Stimulated activated naive CD8-positive, alpha-beta T cell treated with anti-CD3 and anti-CD28 coated beads, Interleukin-15, Interleukin-2, amounts not matched to agents 100 U/mL and 50 U/mL, for 24 hours (primary cell): ENCODE measurements around the gene TMEM33.

ENCODE experiments used
- ATAC-seq: fragments of 150-1000 bp; cut with Tn5 transposase; one replicate; pipeline ENCODE4 v1.10.0; 2021
- DNase-seq: peaks from one replicate; pipeline ENCODE4 v3.0.0; 2021

The TMEM33 gene

DNA sequence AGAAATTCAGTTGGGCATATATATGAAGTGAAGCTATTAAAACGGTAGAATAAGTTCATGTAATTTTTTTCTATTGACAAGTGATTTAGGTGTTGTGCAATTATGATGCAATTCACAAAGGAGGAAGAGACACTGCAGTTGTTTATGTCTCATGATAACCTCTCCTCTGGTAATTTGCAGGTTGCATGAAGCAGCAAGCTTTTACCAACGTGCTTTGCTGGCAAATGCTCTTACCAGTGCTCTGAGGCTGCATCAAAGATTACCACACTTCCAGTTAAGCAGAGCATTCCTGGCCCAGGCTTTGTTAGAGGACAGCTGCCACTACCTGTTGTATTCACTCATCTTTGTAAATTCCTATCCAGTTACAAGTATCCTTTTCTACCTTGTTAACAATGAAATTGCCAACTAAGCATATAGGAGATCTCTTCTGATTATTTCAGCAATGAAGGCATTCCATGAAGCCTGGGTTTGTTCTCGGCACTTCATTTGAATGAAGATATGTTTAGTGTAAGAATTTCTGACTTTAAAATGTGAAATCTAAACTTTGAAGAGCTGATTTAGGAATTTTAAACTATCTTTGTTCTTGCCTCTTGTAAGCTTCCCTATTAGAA lies 3.9 kb downstream of the TMEM33 start:
- ATAC-seq (no peak), DNase-seq (no peak)

DNA sequence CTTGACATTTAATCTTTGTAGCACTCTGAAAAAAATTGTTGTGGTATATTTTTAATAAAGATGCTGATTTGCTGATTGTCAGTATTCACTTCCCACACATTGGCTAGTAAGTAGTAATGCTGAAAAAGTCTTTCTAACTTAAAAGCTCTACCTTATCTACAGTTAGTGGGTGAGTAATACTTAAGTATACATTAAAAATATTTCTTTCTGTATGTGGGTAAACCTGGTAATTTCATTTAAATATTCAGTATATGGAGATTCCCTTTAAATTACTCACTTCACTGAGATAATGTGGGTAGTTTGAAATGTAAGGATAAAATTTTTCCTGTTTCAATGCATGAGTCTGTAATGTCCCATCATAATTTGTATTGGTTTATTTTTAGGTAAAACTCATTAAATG lies 5.6 kb downstream of the TMEM33 start:
- ATAC-seq (no peak), DNase-seq (no peak)

DNA sequence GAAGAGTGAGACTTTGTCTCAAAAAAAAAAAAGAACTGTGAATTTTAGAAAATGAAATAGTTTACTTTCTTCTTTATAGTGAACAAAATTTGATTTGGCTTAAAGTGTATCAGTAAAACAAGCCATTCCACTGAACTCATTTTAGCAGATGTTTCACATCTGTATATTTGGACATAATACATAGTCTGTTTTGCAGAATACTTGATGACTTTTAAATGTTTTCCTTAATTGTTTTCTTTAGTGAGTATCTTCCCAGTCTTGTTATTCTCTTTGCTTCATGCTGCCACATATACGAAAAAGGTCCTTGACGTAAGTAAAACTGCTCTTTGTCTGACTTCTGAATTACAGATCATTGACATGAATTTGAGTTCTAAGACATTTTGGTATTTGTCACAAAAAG lies 8.3 kb downstream of the TMEM33 start:
- ATAC-seq: no peak
- no peak for DNase-seq

DNA sequence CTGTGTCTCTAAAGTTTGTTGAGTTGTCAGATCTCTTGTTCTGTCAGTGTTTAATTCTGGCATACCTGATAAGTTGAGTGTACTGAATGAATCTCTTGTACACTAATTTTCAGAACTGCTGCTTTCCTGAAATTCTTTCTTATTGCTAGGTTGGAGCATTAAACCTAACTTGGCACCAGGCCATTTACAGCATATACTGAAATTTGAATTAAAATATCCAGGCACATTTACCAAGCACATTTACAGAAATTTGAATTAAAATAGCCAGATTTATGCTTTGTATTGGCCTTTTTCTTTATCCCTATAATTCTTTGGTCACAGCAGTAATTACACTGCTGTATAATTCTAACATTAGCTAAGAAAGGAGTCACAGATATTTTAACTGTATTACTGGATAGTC lies 8.9 kb downstream of the TMEM33 start:
- DNase-seq (no peak), ATAC-seq (no peak)

DNA sequence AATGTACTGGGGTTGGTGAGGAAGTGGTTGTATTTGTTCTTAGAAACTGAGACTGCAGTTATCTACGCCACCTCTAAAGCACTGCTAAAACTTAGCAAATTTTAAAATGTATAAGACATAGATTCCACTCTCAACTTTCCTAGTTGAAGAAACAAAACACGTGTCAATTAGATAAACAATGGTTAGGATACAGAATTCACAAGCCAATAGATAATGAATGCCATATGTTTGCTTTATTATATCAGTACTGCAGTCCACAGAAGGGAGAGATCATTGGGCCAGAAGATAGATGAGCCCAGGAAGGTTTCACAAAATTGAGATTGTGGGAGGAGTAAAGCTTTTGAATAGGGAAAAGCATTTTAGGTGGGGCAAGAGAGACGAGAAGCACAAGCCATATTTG lies 14.3 kb downstream of the TMEM33 start:
- no peak for DNase-seq
- no peak for ATAC-seq

DNA sequence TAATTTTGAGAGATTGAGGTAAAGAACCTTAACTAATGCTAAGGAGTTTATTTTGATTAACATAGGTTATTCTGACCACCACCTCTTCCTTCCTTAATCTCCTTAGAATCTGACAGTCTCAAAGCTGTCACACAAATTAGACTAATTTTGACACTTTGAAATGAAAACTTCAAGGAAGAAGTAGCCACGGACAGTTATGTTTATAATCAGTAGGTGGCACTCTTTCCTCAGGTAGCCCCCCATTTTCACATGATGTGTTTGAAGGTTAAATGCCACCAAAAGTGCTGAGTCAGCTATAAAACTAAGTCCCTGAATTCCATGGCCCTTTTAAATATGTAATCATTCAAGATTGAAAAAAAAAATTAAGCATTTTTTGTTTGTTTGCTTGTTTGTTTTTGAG lies 22.4 kb downstream of the TMEM33 start:
- DNase-seq: no peak
- no peak for ATAC-seq

DNA sequence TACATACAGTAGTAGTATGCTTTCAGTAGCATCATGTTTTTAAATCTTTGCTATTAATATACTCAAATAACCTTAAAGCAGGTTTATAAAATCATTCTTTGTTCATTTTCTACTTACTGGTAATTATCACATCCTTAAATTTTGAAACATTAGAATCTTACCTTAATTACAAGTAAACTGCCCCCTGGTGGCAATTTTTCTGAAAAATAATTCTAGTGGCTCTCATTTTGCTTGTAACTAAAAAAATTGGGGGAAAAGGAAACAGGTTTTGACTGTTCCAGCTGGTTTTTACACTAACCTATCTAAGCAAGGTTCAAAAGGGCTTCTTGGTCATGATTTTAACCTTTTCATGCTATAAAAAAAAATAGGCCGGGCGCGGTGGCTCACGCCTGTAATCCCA lies 27.9 kb downstream of the TMEM33 start:
- ATAC-seq: no peak
- DNase-seq: no peak

DNA sequence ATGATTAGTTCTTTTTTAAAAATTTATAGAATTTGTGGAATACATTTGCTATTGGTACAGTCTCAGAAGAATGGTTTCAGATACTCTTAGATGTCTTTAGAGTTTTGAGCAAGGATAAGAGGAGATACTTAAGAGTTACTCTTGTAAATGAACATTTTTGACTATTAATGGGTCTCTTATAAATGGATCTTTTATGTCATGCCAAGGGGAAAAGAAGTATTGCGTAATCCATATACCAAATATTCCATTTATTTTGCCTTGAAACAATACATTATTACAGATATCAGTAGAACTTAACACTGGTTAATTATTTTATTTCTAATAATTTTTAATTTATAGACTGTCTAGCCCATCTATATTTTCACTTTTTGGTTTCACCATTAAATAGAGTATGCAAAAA lies 29.2 kb downstream of the TMEM33 start:
- no peak for DNase-seq
- ATAC-seq: no peak

DNA sequence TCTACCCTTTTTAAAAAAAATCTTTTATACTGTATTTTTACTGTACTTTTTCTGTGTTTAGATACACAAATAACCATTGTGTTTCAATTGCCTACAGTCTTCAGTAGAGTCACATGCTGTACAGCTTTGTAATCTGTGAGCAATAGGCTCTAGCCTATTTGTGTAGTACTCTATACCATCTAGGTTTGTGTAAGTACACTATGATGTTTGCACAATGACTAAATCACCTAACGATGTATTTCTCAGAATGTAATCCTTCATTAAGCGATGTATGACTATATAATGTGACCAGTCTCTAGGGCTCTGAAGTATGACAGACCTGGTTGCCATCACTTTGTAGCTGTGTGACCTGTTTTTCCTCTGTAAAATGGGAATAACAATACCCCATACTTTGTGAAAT lies 32.2 kb downstream of the TMEM33 start:
- ATAC-seq (no peak), DNase-seq (no peak)

DNA sequence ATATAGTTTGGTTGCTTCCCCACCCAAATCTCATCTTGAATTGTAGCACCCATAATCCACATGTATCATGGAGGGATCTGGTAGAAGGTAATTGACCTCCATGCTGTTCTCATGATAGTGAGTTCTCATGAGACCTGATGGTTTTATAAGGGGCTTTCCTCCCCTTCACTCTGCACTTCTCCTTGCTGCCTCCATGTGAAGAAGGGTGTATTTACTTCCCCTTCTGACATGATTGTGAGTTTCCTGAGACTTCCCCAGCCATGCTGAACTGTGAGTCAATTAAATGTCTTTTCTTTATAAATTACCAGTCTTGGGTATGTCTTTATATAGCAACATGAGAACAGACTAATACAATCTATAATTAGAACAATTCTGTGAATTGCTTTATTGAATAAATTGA lies 34.4 kb downstream of the TMEM33 start:
- DNase-seq: no peak
- no peak for ATAC-seq

DNA sequence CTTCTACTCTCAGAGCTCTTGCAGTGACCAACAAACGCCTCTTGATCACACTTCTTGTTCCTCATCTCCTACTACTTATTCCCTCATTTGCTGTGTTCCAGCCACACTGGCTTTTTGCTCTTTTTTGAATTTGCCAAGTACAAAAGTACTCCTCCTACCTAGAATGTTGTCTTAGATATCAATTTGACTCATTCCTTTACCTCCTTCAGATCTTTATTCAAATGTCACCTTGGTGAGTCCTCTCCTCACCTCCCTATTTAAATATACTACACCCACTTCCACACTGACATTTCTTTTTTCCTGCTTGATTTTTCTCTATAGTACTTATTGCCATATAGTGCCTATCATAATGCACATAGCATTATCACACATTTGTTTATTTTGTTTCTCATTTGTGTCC lies 40.1 kb downstream of the TMEM33 start:
- no peak for DNase-seq
- ATAC-seq: peak; percentile 59

DNA sequence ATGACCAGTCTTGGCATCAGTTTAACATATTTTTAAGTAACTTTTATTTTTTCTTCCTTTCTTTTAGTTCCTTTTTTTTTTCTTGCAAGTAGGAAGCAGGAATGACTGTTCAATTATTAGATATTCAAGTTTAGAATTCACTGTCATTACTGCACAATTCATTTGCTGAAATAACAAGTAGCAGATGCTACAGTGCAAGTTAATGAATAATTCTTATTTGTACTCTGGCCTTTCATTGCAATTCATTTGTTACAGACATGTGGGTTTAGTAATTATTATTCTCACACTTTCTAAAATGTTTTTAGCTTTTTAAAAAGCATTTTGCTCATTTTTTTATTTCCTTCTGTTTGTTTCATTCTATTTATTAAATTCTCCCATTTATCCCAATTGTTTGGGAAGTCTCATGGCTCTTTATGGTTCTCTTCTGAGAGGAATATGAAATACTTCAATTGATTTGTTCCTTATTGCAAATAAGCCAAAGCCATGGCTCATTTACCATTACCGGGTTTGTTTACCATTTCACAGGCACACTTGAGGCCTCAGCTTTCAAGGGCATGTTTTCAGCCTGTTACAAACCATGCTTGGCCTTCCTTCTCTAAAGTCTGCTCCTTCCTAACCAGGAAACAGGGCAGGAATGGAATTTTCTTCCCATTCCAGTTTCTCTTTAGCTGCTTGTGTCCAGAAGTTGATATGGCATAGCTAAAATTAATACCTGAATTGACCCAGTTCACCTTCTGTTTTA lies 41.7 kb downstream of the TMEM33 start:
- DNase-seq (no peak), ATAC-seq (no peak)

DNA sequence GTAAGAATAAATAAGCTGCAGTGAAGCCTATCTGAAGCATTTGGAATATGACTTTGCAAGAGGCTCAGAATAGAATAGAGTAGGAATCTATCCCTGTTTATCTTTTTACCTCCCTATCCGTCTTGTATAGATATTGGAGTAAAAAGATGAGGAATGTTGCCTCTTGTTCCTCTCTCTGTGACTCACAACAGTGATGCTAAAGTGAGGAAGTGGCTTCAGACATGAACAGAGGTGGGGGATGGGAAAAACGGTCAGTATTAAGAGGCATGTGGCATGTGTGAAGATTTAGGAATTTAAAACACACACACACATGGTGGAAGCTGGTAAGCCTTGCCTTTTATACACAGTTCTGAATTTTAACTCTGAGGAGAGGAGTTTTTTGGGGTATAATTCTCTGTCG lies 42.5 kb downstream of the TMEM33 start:
- ATAC-seq: no peak
- DNase-seq: no peak

DNA sequence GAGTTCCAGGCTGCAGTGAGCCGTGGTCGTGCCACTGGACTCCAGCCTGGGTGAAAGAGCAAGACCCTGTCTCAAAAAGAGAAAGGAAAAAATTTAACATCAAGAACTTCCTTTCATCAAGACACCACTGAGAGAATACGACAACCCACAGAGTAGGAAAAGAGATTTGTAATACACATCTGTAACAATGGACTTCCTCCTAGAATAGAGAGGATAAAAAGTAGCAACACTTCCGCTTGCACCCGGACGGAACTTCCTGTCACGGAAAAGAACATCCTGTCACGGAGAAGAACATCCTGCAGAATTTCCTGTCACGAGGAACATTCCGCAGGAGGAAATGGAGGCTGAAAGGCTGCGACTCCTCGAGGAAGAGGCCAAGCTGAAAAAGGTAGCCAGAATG lies 46.2 kb downstream of the TMEM33 start, which contains the start of gene DCAF4L1:
Gene DCAF4L1, plus strand, starts transcription at position 301 of the 400 bp plus-strand sequence. Its CDS starts 37 bp downstream, at position 338.
- ATAC-seq (no peak), DNase-seq (no peak)

DNA sequence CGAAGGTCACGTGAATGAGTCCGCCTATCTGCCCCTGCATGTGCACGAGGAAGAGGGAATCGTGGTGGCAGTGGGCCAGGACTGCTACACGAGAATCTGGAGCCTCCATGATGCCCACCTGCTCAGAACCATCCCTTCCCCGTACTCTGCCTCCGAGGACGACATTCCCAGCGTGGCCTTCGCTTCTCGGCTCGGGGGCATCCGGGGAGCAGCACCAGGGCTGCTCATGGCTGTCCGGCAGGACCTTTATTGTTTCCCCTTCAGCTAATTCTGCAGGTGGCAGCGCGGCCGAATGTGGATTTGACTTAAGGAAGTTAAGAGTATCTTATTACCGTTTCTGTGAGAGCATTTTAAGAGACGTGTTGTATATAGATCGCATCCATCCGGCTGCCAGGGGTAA lies 47.5 kb downstream of the TMEM33 start:
- no peak for DNase-seq
- no peak for ATAC-seq

DNA sequence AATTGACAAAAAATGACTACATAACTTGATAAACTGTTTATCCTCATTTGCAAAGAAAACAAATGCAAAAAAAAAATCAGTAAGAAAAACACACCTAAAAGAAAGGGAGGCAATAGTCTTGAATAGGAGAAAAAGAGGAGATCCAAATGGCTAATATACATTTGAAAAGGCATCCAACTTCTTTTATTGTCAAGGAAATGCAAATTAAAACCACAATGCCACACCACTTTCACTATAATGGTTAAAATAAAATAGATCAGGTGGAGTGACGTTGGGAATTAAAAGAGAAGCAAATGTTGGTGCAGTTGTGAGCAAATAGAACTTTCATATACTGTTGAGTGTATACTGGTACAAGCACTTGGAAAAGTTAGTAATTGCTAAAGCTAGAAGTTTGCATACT lies 49.9 kb downstream of the TMEM33 start:
- ATAC-seq: no peak

DNA sequence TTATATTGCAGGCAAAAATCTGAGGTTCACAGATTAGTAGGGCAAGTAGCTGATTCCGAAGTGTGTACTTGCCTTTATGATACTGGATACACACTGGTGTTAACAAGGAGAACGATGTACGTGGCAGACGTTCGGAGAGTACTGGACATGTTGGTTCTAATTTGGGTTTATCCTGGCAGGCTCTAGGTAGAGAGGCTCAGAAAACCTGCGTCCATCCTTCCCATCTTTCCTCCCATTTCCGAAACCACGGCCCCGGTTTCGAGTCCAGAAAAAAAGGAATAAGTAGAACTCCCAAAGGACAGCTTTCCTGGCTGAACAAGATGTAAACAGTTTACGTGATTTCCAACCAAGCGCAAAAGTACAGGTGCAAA lies 54.8 kb downstream of the TMEM33 start:
- no peak for ATAC-seq
- DNase-seq: no peak

More for the DNA sequence above, 49.9 kb downstream of the TMEM33 start:
- DNase-seq: no peak

DNA sequence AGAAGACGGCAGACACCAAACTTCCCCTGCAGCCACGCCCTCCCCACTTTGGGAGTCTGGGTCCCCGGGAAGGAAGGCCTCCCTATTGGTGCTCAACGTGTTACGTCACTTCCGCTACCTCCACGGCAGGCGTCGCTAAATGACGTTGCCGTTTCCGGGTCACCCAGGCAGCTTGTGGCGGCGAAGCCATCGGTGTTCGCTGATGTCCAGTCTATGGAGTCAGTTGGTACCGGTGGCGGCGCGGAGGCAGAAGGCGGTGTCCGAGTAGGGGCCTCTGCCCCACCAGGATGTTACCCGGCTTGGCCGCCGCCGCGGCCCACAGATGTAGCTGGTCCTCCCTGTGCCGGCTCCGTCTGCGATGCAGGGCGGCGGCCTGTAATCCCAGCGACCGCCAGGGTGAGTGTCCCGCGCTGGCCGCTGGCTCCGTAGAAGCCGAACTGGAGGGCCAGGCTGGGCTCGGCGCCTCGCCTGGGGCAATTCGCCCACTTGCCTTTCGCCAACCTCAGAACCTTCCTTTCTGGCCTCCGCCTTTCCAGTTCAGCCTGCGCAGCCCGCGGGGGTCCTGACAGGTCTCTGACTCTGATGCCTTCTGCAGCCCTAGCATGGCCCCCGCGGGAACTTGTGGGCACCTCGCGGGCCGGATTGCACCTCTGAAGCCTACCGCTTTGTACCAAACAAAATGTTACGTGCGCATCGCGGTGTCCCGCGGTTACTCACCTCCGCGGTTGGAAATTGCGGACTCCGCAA lies 55.3 kb downstream of the TMEM33 start, which contains the start of gene SLC30A9:
Gene SLC30A9, plus strand, starts transcription at position 166 of the 747 bp plus-strand sequence. Its CDS starts 122 bp downstream, at position 288.
- DNase-seq: peak; percentile 91
- ATAC-seq: peak; percentile 97

DNA sequence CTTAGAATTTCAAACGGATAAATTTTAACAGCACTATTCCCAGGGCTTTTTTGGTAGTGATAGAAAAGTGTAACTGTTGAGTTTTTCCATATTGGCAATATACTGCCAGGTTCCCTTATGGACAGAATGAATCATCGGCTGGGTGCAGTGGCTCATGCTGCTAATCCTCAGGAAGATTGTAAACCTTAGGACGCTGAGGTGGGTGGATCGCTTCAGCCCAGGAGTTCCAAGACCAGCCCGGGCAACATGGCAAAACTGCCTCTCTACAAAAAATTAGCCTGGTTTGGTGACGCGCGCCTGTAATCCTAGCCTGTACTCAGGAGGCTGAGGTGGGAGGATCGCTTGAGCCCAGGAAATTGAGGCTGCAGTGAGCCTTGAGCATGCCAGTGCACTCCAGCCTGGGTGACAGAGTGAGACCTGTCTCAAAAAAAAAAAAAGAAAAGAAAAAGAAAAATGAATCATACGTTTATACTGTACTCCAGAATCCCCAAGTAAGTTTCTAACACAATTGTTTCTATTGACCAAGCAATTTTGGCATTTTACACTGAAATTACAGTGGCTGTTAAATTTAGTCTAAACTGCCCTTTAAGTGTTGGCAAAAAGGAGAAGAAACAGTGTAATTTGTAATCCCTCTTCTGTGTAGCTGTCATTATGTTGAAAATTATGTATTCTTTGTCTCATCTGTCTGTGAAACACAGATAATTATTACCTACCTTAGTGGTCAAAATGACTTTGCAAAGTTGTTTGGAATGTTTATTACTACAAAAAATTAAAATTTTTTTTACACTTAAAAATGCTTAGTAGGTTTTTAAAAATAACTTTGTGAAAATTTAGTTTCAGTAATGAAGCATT lies 56.9 kb downstream of the TMEM33 start:
- ATAC-seq (no peak), DNase-seq (no peak)

DNA sequence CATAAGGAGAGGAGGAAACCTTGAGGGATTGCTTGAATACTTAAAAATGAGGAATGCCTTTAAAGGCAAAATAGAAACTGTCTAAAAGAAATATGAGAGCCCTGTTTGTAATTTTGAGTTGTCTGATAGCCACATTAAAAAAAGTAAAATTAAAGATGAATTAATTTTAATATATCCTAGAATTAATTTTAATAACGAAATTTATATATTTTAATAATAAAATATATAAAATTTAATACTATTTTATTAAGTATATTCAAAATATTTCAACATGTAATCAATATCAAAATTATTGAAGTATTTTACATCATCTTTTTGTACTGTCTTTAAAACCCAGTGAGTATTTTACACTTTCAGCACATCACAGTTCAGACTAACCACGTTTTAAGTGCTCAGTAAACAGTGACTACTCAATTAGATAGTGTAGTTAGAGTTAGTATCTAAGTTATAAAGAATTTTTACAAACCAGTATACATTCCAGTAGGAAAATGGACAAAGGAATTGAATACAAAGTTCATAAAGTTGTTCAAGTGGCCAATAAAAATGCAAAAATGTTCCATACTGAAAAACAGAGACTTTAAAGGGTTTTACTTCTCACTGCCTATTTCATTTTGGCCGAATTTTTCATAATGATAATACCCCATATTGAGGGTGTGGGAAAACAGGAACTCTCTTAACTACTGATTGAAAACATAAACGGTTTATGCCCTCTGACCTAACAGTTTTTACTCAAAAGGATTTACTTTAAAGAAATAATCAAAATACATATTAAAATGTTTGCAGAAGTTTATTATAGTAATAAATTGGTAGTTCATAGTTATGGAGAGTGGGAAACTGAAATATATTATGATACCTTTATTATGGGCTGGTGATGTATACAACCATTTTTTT lies 58.0 kb downstream of the TMEM33 start:
- no peak for DNase-seq

DNA sequence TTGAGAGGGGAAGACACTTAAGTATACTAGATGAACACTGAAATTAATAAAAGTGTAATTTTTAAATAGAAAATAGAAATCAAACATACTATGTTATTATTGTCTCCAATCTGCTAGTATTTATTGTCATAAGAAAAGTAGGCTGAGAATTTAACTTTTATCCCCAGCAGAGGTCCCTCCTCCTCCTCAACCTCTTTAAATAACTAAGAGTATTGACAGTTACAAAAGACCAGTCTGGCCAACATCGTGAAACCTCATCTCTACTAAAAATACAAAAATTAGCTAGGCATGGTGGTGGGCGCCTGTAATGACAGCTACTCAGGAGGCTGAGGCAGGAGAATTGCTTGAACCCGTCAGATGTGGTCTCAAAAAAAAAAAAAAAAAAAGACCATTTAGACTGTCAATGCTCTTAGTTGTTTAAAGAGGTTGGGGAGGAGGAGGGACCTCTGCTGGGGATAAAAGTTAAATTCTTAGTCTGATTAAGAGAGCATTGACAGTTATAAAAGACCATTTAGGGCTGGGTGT lies 59.3 kb downstream of the TMEM33 start:
- DNase-seq: no peak

More for the DNA sequence above, 58.0 kb downstream of the TMEM33 start:
- ATAC-seq: no peak

More for the DNA sequence above, 59.3 kb downstream of the TMEM33 start:
- no peak for ATAC-seq
